A673 (cell line): ENCODE measurements around the gene ZNF33A. TPM values are rescaled to one million over a fixed set of nuclear protein-coding genes. Genes with fewer than 3 reads are reported as not detected.

ENCODE experiments used
- BruUV-seq: library from RNA; stranded (reverse); fragments of 400-500 nt; replicated peaks from 2 replicates; lab custom pipeline; 2021; lab: Mats Ljungman, UMichigan
- CTCF ChIA-PET: fragments of 300-600 bp; sonication (Branson Sonifier 250); formaldehyde crosslinking; loops from one replicate; lab custom pipeline; 2022; ENCODE audit warnings: antibody characterized with exemption; lab: Charles Lee
- POLR2A ChIA-PET: fragments of 300-600 bp; sonication (Branson Sonifier 250); formaldehyde crosslinking; loops from one replicate; lab custom pipeline; 2022; ENCODE audit warnings: antibody characterized with exemption; ENCODE audit not compliant: low non-redundant PET; lab: Charles Lee
- DNase-seq: peaks from one replicate; pipeline ENCODE4 v3.0.0-alpha.2; 2015; ENCODE audit warnings: low spot score
- H3K27ac ChIP-seq: fragments of 200-600 bp; sonication (generic); 2 replicates; pipeline ENCODE4 v1.5.1; 2016; ENCODE audit warnings: mixed run types, low read depth, mild to moderate bottlenecking, mixed read lengths, antibody characterized with exemption, low read length; ENCODE audit not compliant: poor library complexity, severe bottlenecking
- H3K27me3 ChIP-seq: fragments of 200-600 bp; sonication (generic); replicated peaks from 2 replicates; pipeline ENCODE4 v1.6.1; 2017; ENCODE audit warnings: mixed run types, low read depth, mild to moderate bottlenecking, mixed read lengths, antibody characterized with exemption, low read length; ENCODE audit not compliant: insufficient read depth, poor library complexity
- H3K36me3 ChIP-seq: fragments of 200-600 bp; sonication (generic); 2 replicates; pipeline ENCODE4 v1.6.1; 2016; ENCODE audit warnings: mixed run types, mild to moderate bottlenecking, mixed read lengths, antibody characterized with exemption, low read length; ENCODE audit not compliant: insufficient read depth, poor library complexity, severe bottlenecking
- H3K4me1 ChIP-seq: fragments of 200-600 bp; sonication (generic); 2 replicates; pipeline ENCODE4 v1.6.1; 2017; ENCODE audit warnings: mixed run types, mild to moderate bottlenecking, mixed read lengths, antibody characterized with exemption, low read length; ENCODE audit not compliant: insufficient read depth, poor library complexity, severe bottlenecking
- H3K4me3 ChIP-seq: fragments of 200-600 bp; sonication (generic); 2 replicates; pipeline ENCODE4 v1.5.1; 2016; ENCODE audit warnings: low read depth, mixed run types, mild to moderate bottlenecking, mixed read lengths, low read length; ENCODE audit not compliant: poor library complexity, severe bottlenecking
- H3K9me3 ChIP-seq: fragments of 200-600 bp; sonication (generic); 2 replicates; pipeline ENCODE4 v1.6.1; 2016; ENCODE audit warnings: mixed run types, low read depth, mild to moderate bottlenecking, mixed read lengths, antibody characterized with exemption, low read length; ENCODE audit not compliant: poor library complexity, severe bottlenecking
- EZH2 ChIP-seq: fragments of 200-600 bp; sonication (generic); IDR thresholded peaks from 2 replicates; pipeline ENCODE4 v1.6.1; 2017; ENCODE audit warnings: borderline replicate concordance, low read depth, mild to moderate bottlenecking, mixed read lengths, antibody characterized with exemption, low read length; ENCODE audit not compliant: poor library complexity, severe bottlenecking
- intact Hi-C: fragments of 100-400 bp; cut with micrococcal nuclease; formaldehyde crosslinking; loops from one replicate; pipeline ENCODE4 v1.10.0; 2022; ENCODE audit not compliant: unreplicated experiment
- total RNA-seq: library from RNA; stranded (reverse); gene quantifications from 2 replicates; pipeline ENCODE4 v1.2.3, GENCODE V29; 2021
- TF ChIP-seq, protein P1 (sequence below): fragments of 300-800, 200-600 bp; sonication (generic); conservative IDR thresholded peaks from 2 replicates; pipeline ENCODE4 v1.5.1; 2017; ENCODE audit warnings: low read depth, mild to moderate bottlenecking, antibody characterized with exemption, low read length, moderate library complexity, mixed read lengths

ZNF33A gene
- total RNA-seq, 1 experiment from 2014 or later: 21.9 TPM

DNA sequence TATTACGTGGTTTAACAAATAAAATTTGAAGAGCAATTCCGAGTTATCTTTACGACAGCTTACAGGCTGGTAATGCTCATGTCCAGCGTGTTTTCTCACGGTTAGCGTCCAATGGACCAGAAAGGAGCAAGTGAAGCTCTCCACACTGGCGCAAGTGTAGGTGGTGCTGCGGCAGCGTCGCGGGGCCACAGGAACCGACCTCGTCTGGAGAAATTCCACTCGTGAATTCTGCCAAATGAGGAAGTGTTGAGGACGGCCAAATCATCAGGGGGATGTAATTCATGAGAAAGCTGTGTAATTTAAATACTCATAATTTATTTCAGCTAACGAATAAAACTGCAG lies 83.3 kb downstream of the ZNF33A start:
- POLR2A ChIA-PET: interaction anchor here (0.7 kb wide), 1 partner anchor 1066 kb away, joined by 3 read pairs; no protein-coding TSS in a partner anchor
- DNase-seq: no peak
- Histone ChIP-seq H3K4me3 (peak overlapping the region; percentile 90), H3K36me3 (peaks cover 33% of the 10 kb centered on the region), H3K27me3 (no peaks in the 10 kb centered on the region), H3K4me1 (no peaks in the 10 kb centered on the region), H3K27ac (peak overlapping the region; percentile 86), H3K9me3 (no peaks in the 10 kb centered on the region)
- CTCF ChIA-PET: no interaction called here
- TF ChIP-seq EZH2: no peak
- TF ChIP-seq, protein P1, sequence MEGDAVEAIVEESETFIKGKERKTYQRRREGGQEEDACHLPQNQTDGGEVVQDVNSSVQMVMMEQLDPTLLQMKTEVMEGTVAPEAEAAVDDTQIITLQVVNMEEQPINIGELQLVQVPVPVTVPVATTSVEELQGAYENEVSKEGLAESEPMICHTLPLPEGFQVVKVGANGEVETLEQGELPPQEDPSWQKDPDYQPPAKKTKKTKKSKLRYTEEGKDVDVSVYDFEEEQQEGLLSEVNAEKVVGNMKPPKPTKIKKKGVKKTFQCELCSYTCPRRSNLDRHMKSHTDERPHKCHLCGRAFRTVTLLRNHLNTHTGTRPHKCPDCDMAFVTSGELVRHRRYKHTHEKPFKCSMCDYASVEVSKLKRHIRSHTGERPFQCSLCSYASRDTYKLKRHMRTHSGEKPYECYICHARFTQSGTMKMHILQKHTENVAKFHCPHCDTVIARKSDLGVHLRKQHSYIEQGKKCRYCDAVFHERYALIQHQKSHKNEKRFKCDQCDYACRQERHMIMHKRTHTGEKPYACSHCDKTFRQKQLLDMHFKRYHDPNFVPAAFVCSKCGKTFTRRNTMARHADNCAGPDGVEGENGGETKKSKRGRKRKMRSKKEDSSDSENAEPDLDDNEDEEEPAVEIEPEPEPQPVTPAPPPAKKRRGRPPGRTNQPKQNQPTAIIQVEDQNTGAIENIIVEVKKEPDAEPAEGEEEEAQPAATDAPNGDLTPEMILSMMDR: no peak
- BruUV-seq: no TSS peak
- intact Hi-C loops: loop anchor here (2.0 kb wide), 1 partner anchor 83 kb away; the partner anchor contains the start of gene ZNF33A

DNA sequence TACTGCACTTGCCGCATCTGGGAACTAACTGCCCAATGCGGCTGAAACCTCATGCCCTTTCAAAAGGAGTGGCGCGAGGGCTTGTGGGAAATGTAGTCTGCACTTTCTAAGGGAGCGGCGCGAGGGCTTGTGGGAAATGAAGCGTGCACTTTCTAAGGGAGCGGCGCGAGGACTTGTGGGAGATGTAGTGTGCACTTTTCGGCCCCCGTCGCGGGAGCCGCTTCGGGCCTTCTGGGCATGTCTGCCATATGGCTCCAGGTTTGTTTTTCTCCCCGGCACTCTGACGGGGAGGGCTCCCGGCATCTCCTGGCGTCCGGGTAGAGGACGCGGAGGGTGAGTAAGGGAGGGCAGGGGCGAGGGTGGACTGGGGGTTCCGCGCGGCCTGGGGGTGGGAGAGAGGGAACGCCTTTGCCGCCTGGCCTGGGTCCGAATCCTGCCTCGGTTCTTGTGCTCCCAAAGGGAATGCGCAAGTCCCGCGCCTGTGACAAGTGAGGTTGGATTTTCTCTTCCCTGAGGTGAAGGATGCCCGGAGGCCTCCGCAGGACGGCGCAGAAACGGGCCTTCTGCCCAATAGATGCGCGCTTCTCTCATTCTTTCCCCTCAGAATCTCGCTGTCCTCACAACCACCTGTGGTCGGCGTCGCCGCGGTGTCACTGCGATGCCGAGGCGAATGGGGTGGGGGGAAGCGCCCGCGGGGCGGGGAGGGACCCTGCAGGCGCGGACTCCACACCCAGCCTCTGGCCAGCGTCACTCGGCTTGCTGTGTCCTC lies 83.9 kb downstream of the ZNF33A start, which contains the start of gene ZNF37A:
Gene ZNF37A (plus strand): TSS at position 180 of the 769 bp plus-strand sequence. CDS start 2,281 bp downstream, outside the sequence.
- H3K27ac ChIP-seq: peak within 1 kb of the TSS; percentile 86
- CTCF ChIA-PET: no interaction called here
- H3K9me3 ChIP-seq: no peaks in the 10 kb centered on the region
- BruUV-seq: no TSS peak
- H3K27me3 ChIP-seq: no peaks in the 10 kb centered on the region
- TF ChIP-seq, protein P1: no peak
- TF ChIP-seq EZH2: no peak
- peaks cover 39% of the 10 kb centered on the region for H3K36me3 ChIP-seq
- POLR2A ChIA-PET: no interaction called here
- H3K4me3 ChIP-seq: peak within 1 kb of the TSS; percentile 90
- no peaks in the 10 kb centered on the region for H3K4me1 ChIP-seq
- peak; percentile 98 for DNase-seq
- intact Hi-C loops: loop anchor here (2.0 kb wide), 1 partner anchor 84 kb away; the partner anchor contains the start of gene ZNF33A

DNA sequence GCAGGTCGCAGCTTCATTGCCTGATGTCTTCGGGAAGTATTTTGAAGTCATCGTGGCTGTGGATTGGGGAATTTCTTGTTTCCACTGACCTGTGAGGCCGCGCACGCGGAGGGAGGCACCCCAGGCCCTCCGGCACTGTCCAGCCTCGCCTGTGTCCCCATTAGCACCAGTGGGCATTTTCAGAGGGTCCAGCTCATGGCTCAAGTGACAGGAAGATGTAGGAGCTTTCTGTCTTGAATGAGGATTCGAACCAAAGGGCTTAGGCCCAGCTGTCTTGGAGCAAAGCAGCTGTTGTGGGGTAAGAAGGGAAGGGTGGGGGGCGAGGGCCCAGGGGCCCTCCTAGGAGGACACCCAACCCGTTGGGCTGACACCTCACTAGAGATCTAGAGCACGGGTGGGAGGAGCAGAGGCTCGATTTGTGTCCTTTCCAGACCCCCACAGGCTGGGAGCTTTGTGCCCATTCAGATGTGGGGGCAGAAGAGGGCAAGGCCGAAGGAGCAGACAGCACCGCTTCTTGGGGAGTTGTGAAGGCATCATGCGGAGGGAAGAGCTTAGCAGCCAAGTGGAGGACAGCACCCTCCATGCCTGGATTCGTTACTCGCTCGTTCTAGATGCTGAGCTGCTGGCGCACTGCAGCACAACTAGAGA lies 84.6 kb downstream of the ZNF33A start:
- intact Hi-C loops: loop anchor here (2.0 kb wide), 1 partner anchor 84 kb away; the partner anchor contains the start of gene ZNF33A
- no peaks in the 10 kb centered on the region for H3K9me3 ChIP-seq
- no peaks in the 10 kb centered on the region for H3K27me3 ChIP-seq
- peaks cover 43% of the 10 kb centered on the region for H3K36me3 ChIP-seq
- DNase-seq: no peak
- TF ChIP-seq, protein P1: no peak
- no peak for TF ChIP-seq EZH2
- ChIA-PET CTCF (interaction anchor here (0.6 kb wide), 1 partner anchor 118 kb away, joined by 5 read pairs; no protein-coding TSS in a partner anchor), POLR2A (no interaction called here)
- peak overlapping the region; percentile 86 for H3K27ac ChIP-seq
- peak overlapping the region; percentile 90 for H3K4me3 ChIP-seq
- no peaks in the 10 kb centered on the region for H3K4me1 ChIP-seq
- BruUV-seq: no TSS peak
